Fibroblast of lung (primary cell): ENCODE results near the gene AGAP1.

ENCODE experiments used
- EZH2 ChIP-seq: IDR thresholded peaks from 2 replicates; pipeline ENCODE4 v1.5.1; 2012; ENCODE audit warnings: low read length, control low read depth, mild to moderate bottlenecking; ENCODE audit errors: missing control alignments
- TF ChIP-seq, protein P1 (sequence below), 2 donors: IDR thresholded peaks in 1 of 2; conservative IDR thresholded peaks in 1 of 2; 1 replicate in 1 of 2; 2 replicates in 1 of 2; pipeline ENCODE4 v1.5.1; 2011 to 2012; ENCODE audit warnings: low read length in 2 of 2, control low read depth in 1 of 2, inconsistent platforms in 1 of 2, low read depth in 1 of 2, mild to moderate bottlenecking in 1 of 2

DNA sequence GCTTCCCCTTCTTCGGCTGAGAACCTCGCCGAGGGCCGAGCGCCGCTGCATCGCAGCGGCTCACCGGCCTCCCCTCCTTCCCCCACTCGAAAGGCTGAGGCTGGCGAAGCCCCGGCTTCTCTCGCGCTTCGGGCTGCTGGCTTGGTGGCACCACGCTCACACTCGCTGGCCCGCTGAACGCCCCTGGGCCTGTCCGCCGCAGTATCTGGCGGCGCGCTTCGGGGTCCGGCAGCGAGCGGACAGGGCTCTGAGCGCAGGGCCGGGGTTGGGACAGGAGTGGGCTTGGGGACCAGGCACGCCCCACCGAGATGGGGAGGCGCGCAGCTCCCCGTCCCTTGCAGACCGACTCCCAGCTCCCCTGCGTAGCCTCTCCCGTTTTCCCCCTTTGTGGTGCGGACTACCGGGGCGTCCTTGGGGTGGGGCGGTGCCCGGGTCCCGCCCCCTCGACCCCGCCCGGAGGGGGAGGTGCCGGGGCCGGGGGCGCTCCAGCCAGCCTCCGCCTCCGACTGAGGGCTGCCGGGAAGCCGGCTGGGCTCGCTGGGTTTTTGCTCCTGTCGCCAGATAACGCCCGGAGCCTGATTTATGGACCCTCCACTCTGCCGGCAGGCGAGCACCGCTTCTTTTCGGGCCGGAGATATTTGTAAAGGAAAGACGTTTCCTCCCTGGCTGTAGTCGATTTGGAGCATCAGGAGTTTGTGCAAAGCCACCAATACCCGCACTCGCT, 670.5 kb downstream of the AGAP1 start:
- no peak for TF ChIP-seq EZH2
- TF ChIP-seq, protein P1, sequence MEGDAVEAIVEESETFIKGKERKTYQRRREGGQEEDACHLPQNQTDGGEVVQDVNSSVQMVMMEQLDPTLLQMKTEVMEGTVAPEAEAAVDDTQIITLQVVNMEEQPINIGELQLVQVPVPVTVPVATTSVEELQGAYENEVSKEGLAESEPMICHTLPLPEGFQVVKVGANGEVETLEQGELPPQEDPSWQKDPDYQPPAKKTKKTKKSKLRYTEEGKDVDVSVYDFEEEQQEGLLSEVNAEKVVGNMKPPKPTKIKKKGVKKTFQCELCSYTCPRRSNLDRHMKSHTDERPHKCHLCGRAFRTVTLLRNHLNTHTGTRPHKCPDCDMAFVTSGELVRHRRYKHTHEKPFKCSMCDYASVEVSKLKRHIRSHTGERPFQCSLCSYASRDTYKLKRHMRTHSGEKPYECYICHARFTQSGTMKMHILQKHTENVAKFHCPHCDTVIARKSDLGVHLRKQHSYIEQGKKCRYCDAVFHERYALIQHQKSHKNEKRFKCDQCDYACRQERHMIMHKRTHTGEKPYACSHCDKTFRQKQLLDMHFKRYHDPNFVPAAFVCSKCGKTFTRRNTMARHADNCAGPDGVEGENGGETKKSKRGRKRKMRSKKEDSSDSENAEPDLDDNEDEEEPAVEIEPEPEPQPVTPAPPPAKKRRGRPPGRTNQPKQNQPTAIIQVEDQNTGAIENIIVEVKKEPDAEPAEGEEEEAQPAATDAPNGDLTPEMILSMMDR (conservative IDR thresholded peaks at IDR 0.05 in 1 of 2, IDR thresholded peaks at IDR 0.05 in 1 of 2; ENCODE audit: low read depth in 1 of 2, low read length in 2 of 2) = no peak
